HG03025 (cell line): ENCODE measurements around the gene HAUS8.
"Not testable (repeated sequence)": the region's sequence is repeated elsewhere in the genome, so short reads cannot be mapped to it uniquely, and the experiment has no call there.

ENCODE experiments used
- ATAC-seq: cut with Tn5 transposase; IDR thresholded peaks from one replicate; pipeline ENCODE4 v1.9.1; 2021; ENCODE audit warnings: mild to moderate bottlenecking, moderate library complexity; ENCODE audit not compliant: unreplicated experiment, low FRiP score

The HAUS8 gene

DNA sequence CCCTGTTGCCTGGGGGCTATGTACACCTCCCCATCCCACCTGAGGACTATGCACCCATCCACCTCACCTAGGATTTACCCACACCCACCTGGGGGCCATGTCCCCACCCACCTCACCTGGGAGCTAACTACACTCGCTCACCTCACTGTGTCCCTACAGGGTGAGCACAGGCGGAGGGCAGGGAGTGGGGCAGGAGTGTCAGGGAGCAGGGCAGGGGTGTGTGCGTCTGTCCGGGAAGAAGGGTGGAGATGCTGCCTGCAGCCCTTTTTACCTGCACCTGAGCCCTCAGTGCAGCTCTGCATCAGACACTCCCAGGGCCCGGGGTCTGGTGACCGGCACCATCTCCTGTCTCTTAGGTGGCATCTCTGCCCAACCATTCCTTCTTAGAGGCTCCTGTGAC lies 38.1 kb downstream of the HAUS8 start:
- ATAC-seq: no peak

DNA sequence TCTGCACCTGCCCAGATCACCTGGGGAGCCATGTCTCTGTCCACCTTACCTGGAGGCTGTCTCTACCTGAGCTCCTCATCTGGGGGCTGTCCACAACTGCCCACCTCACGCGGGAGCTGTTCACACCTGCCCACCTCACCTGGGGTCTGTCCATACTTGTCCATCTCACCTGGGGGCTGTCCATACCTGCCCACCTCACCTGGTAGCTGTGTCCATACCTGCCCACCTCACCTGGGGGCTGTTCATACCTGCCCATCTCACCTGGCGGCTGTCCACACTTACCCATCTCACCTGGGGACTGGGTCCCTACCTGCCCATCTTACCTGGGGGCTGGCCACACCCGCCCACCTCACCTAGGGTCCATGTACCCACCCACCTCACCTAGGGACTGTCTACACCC lies 38.6 kb downstream of the HAUS8 start:
- ATAC-seq: no peak

DNA sequence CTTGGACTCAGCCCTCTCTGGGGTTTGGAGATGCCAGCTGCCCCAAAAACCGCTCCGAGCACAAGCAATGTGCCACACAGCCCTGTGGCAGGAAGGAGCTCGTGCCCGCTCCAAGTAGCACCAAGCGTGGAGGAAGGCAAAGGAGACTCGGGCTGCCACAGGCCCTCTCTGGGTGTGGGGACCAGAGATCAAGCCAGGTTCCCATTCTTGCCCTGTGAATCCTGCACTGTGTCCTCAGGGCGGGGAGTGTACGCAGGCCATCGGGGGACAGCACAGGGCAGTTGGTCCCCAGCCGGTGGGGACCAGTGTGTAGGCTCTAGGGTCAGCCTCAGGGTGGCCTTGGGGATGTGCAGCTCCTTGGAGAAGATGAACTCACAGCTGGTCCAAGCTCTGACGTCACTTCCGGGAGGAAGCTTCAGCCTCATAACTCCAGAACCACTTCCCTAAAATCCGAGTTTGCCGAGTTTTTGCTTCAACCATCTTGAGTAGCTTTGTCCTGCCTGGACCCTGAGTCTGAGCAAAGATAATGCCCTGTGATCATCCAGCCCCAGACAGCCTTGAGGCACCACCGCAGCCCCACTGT lies 39.3 kb downstream of the HAUS8 start:
- no peak for ATAC-seq

DNA sequence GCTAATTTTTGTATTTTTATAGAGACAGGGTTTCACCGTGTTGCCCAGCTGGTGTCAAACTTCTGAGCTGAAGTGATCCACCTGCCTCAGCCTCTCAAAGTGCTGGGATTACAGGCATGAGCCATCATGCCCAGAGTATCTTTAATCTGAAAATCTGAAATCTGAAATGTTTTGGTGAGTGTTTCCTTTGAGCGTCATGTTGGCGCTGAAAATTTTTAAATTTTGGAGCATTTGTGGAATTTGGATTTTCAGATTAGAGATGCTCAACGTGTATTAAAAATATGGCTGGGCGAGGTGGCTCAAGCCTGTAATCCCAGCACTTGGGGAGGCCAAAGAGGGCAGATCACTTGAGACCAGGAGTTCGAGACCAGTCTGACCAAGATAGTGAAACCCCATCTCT lies 43.5 kb downstream of the HAUS8 start:
- no peak for ATAC-seq

DNA sequence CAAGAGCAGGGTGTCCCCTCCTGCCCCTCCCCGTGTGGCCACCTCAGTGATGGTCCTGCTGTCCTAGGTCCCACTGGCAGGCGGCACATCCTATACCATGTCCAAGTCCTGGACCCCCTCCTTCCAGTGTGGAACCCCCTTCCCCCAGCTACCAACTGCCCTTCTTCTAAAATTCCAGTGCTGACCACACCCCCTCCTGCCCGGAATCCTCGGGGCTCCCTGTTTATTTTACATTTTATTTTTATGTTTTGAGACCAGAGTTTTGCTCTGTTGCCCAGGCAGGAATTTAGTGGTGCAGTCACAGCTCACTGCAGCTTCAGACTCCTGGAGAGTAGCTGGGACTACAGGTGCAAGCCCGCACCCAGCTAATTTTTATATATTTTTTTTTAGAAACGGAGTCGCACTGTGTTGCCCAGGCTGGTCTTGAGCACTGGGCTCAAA lies 47.7 kb downstream of the HAUS8 start:
- ATAC-seq: no peak

DNA sequence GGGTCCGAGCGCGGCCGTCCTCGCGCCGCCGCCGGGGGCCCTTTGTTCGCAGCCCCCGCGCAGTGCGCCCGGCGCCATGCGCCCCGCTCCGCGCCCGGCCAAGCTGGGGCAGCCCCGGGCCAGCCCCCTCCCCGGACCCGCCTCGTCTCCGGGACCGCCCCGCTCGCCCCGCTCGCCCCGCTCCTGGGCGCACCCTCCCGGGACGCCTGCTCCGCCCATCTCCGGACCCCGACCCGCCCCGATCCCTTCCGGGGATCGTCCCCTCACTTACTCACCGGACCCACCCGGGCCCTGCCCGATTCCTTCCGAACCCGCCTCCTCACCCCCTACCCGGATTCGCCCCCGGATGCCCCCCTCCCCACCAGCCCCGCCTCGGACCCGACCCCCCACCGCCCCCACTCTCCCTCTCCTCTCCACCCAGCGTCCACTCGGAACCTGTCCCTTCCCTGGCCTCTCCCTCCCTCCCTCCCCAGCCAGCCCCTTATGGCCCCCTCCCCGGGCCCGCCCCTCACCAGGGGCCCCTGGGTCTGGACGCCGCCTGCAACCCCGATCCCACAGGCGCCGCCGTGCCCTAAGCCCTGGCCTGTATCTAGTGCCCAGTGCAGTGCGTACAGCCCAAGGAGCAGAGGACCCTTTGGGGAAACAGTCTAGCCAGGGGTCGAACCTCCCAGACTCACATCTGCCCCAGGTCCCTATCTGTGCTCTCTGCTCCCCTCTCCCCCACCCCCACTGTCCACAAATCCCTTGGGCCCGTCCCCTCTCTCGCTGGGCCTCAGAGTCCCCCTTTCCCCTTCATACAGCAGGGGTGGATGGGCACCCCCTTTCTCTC lies 48.3 kb downstream of the HAUS8 start, which contains the start of gene CPAMD8:
TSS of gene CPAMD8 (minus strand) at position 105 of the 829 bp plus-strand sequence. CDS start 168 bp downstream, outside the sequence.
- ATAC-seq: no peak

DNA sequence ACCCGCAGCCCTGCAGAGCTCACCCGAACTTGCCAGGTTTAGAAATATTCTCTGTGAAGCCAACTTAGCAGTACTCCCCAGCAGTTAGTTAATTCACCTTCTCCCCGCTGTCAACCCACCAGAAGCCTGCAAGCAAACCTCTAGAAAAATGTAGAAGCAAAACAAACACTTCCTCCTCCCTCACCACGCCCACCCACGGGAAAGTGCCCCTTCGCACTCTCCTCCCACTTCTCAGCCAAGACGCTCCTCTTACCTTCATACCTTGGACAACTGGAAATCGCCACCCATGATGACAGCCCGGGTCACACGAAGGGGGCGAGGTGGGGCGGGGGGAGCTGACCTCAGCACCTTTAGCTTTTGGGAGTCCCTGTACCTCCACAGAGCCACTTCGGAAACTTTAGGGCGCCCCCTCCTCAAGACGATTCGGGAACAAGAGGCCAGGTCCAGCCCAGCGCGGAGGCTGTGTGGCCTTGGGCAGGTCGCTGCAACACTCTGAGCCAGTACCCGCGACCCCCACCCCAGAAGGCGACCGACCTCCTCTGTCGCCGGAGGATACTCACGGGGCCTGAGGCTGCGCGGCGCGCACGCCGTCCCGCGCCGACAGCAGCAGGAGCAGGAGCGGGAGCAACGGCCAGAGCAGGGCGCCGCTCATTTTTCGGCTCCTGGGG lies 49.1 kb downstream of the HAUS8 start:
- no peak for ATAC-seq

DNA sequence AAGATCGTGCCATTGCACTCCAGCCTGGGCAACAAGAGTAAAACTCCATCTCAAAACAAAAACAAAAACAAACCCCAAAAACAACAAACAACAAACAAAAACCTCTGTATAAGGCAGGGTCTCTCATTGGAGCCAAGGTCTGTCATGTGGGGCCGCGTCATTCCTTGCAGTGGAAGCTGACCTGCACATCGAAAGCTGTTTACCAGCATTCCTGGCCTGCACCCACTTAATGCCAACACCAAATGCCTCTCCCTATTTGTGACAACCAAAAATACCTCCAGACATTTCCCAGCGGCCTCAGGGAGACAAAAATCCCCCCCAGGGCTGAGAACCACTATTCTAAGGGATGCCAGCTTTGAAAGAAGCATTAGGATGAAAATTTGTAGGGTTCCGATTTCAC lies 49.9 kb downstream of the HAUS8 start:
- ATAC-seq: no peak

DNA sequence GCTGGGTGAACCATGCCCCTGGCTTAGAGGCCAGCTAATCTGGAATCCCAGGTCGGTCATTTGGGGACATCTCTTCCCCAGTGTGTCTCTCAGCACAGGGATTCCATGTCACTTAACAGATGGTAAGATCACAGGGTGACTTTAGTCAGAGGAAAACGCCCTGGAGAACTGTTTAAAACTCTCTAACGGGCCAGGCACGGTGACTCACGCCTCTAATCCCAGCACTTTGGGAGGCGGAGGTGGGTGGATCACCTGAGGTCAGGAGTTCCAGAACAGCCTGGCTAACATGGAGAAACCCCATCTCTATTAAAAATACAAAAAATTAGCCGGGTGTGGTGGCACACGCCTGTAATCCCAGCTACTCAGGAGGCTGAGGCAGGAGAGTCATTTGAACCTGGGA lies 50.3 kb downstream of the HAUS8 start:
- ATAC-seq: not testable (repeated sequence)

DNA sequence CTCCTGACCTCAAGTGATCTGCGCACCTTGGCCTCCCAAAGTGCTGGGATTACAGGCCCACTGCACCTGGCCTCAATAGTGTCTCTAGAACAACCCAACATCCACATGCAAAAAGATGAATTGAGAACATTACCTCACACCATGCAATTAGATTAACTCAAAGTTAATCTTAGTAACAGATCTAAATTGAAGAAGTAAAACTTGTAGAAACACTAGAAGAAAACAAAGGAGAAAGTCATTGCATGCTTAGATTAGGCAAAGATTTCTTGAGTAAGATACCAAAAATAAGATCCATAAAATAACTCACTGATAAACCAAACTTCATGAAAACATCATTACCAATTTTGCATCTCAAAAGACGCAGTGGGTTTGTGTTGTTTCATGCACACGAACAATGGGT lies 51.4 kb downstream of the HAUS8 start:
- ATAC-seq: no peak

DNA sequence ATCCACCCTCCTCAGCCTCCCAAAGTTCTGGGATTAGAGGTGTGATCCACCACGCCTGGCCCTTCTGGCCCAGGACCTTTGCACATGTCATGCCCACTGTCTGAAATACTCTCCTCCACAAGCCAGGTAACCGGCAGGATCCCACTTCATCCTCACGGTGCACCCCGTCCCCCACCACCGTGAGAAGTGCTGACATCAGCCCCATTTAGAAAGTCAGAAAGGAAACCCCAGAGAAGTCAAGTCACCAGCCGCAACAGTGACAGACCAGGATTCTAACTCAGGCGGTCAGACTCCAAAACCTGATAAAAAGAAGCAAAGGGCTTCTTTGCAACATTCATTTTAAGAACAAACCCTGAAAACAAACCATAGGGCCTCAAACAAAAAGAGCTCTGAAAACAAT lies 52.5 kb downstream of the HAUS8 start:
- ATAC-seq: no peak

DNA sequence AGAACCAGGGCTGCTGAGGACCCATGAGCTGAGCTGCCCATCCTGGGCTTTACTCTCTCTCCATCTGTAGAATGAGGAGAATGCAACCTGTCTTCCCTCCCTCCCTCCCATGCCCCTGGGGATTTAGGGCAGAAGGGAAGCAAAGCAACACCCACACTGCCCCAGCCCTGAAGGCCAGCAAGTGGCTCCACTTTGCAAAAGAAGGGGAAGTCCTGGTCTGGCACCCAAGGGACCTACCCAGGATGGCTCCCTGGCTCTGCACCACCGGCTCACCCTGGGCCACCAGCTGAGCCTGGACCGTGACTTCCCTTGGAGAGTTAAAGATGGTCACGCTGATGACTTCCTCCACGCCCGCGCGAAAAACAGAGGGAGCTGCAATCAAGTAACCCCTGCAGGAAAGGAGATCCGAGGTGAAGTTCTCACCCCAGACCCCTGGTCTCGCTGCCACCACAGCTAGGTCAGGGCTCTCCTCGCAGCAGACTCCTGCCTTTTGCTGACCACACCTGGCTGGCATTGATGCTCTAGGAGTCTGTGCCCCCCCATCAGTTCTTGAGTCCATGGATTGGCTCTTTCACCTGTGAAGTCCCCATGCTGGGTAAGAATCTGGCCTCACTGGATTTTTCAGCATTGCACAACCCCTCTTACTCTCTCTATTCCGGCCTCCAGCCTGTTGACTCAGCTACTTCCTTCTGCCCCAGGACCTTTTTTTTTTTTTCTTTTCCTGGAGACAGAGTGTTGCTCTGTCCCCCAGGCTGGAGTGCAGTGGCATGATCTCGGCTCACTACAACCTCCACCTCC lies 53.3 kb downstream of the HAUS8 start:
- ATAC-seq: no peak

DNA sequence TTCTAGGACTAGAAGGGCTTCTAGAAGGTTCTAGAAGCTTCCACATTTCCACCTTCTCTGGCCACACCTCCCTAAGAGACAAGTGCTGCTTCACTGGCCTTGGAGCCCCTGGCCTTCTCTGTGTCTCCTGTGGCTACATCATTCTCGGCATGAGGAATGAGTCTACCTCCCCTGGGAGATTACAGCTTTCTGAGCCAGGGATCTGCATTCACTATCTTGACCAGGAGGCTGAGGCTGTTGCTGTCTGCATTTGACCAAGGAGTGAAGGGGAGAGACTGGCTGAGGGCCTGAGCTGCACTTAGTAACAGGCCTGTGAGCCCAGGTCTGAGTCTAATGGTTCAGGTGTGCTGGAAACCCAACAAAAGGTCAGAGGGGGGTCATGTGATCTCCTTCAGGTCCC lies 53.9 kb downstream of the HAUS8 start:
- no peak for ATAC-seq

DNA sequence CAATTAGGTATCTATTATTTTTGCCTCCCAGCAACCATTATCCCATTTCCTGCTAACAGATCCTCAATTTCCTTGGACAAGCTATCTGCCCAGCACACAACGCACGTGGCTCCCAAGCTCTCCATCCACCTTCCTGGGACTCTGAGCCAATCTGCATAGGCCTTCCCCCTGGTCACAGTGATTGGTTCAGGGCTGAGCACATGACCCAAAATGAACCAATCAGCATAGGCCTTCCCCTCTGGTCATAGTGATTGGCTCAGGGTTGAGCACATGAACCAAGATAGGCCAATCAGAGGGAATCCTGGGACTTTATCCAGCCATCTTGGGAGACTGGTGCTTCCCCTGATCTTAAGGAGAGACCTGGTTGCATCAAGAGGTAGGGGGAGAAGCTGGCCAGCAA lies 54.4 kb downstream of the HAUS8 start:
- no peak for ATAC-seq

DNA sequence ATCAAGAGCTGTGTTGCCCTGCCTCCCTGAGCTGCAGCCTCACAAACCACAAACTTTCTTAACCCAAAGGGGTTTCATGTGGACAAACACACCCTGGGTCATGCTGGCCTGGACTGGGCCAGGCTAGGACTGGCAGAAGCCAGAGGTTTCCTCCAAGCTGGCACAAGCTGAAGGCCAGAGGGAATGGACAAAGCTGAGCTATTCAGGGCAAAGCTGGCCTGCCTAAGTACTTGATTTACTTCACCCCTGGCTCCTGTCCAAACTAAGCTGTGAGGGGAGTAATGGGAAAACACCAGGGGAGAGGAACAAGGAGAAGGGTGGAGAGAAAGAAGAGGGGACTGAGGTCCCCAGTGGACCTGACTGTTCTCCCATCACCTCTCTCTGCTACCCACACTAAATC lies 54.9 kb downstream of the HAUS8 start:
- no peak for ATAC-seq

DNA sequence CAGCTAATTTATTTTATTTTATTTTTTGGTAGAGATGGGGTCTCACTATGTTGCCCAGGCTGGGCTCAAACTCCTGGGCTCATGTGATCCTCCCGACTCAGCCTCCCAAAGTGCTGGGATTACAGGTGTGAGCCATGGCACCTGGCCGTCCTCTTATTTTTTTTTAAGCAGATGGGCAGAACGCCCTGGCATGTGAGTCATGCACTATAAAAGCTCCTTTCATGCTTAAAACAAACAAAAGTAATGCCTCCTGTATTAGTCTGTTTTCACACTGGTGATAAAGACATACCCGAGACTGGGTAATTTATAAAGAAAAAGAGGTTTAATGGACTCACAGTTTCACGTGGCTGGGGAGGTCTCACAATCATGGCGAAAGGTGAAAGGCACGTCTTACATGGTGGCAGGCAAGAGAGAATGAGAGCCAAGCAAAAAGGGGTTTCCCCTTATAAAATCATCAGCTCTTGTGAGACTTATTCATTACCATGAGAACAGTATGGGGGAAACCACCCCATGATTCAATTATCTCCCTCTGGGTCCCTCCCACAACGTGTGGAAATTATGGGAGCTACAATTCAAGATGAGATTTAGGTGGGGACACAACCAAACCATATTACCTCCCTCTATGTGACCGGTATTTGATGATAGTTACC lies 60.9 kb downstream of the HAUS8 start:
- not testable (repeated sequence) for ATAC-seq

DNA sequence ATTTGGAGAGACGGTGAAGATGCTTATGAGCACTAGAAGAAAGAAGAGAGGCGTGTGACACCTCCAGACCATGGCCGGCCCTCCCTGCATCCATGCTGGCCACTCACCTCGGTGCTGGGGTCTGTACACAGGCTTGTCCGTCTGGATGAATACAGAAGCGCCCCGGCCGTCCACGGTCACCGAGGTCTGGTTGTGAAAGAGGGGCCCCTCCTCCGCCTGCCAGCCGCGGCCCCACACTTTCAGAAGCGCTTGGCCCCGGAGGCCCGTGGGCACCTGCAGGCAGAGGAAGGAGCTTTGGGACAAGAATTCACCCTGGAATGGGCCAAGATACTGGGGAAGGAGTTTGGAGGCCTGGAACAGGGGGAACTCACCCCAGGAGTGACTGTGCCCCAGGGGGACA lies 63.8 kb downstream of the HAUS8 start:
- ATAC-seq: no peak

DNA sequence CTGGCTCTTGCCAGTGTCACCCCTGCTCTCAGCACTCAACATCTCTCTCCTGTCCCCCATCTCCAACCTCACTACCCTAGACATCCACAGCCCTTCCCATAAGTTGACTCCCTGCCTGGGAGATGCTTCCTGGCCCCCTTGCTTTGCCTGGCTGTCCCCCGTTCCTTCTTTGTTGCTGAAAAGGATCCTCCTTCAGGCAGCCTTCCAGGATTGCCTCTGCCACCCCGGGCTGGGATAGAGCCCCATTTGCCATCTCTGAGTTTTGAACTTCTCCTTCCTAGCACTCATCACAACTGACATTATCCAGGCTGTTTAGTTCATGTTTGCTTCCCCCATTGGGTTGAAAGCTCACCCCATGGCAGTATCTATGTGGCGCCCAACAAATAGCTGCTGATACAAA lies 68.7 kb downstream of the HAUS8 start:
- no peak for ATAC-seq

DNA sequence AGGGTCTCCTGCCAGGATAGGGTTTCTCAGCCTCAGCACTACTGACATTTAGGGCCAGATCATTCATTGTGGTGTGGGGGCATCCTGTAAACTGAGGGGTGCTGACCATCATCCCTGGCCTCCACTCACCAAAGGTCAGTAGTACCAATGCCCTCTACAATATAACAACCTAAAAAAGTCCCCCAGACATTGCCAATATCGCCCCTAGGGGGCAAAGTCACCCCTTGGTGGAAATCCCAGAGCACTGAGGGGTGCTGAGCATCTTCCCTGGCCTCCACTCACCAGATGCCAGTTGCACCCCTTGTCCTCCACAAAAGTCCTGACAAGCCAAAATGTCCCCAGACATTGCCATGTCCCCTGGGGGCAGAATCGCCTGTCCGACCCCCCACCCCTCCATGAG lies 70.3 kb downstream of the HAUS8 start:
- ATAC-seq: no peak

DNA sequence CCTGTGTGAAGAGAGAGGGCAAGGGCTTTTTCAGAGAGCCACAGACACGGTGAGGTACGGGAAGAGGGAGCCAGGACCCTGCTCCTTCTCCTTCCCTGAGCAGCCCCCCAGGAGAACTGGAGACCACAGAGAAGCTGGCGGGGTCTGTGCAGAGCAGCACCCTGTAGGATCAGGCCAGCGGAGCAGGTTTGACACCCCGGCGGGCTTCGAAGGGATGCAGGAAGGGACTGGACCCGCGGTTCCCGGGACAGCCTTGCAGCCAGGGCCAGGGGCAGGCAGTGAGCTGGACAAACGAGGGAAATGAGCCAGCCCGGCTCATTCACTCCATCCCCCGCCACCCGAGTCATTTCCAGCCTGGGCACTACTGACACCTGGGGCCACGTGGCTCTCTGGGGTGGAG lies 70.9 kb downstream of the HAUS8 start:
- no peak for ATAC-seq
